ENCODE results near the gene PRDX4. TPM values are rescaled to one million over a fixed set of nuclear protein-coding genes. Genes with fewer than 3 reads are reported as not detected.
"Not testable (repeated sequence)": the region's sequence is repeated elsewhere in the genome, so short reads cannot be mapped to it uniquely, and the experiment has no call there.

The PRDX4 gene
- total RNA-seq = 53.8 TPM

GRCh38 chrX:23667239-23668177 lies at the start of gene PRDX4:
Gene PRDX4 (plus strand): TSS chrX:23667493. CDS start chrX:23667571, 78 bp downstream.
- ATAC-seq = peak; percentile 99
- peak; percentile 93 for DNase-seq (ENCODE audit: low spot score)
- intact Hi-C loops (cut with DNase I) = no loop called here

- intact Hi-C loops (cut with DNase I) = no loop called here
- DNase-seq (ENCODE audit: low spot score) (no peak), ATAC-seq (no peak)
Measured at GRCh38 chrX:23621621-23622265, 45.5 kb upstream of the PRDX4 start.

GRCh38 chrX:23623797-23624196 lies 43.5 kb upstream of the PRDX4 start:
- ATAC-seq = no peak
- intact Hi-C loops (cut with DNase I) = no loop called here
- no peak for DNase-seq (ENCODE audit: low spot score)

- DNase-seq (ENCODE audit: low spot score) (no peak), ATAC-seq (no peak)
- intact Hi-C loops (cut with DNase I) = no loop called here
Measured at GRCh38 chrX:23626651-23627050, 40.6 kb upstream of the PRDX4 start.

- intact Hi-C loops (cut with DNase I) = no loop called here
- ATAC-seq (no peak), DNase-seq (ENCODE audit: low spot score) (no peak)
Measured at GRCh38 chrX:23628131-23628530, 39.2 kb upstream of the PRDX4 start.

- ATAC-seq = no peak
- no peak for DNase-seq (ENCODE audit: low spot score)
- intact Hi-C loops (cut with DNase I) = no loop called here
Measured at GRCh38 chrX:23631136-23631535, 36.2 kb upstream of the PRDX4 start.

- ATAC-seq (no peak), DNase-seq (ENCODE audit: low spot score) (no peak)
- intact Hi-C loops (cut with DNase I) = no loop called here
Measured at GRCh38 chrX:23633834-23634580, 33.3 kb upstream of the PRDX4 start.

GRCh38 chrX:23637187-23637586 lies 30.1 kb upstream of the PRDX4 start:
- ATAC-seq (no peak), DNase-seq (ENCODE audit: low spot score) (no peak)
- intact Hi-C loops (cut with DNase I) = no loop called here

- DNase-seq (ENCODE audit: low spot score) (no peak), ATAC-seq (no peak)
- intact Hi-C loops (cut with DNase I) = no loop called here
Measured at GRCh38 chrX:23643020-23643419, 24.3 kb upstream of the PRDX4 start.

- ATAC-seq = no peak
- intact Hi-C loops (cut with DNase I) = no loop called here
- no peak for DNase-seq (ENCODE audit: low spot score)
Measured at GRCh38 chrX:23644744-23645143, 22.5 kb upstream of the PRDX4 start.

- DNase-seq (ENCODE audit: low spot score) = no peak
- no peak for ATAC-seq
- intact Hi-C loops (cut with DNase I) = no loop called here
Measured at GRCh38 chrX:23656091-23656490, 11.2 kb upstream of the PRDX4 start.

- no peak for DNase-seq (ENCODE audit: low spot score)
- intact Hi-C loops (cut with DNase I) = no loop called here
- no peak for ATAC-seq
Measured at GRCh38 chrX:23656684-23657083, 10.6 kb upstream of the PRDX4 start.

GRCh38 chrX:23659339-23659738 lies 8.0 kb upstream of the PRDX4 start:
- intact Hi-C loops (cut with DNase I) = no loop called here
- no peak for DNase-seq (ENCODE audit: low spot score)
- no peak for ATAC-seq

- intact Hi-C loops (cut with DNase I); ATAC-seq; DNase-seq (ENCODE audit: low spot score): not testable (repeated sequence)
Measured at GRCh38 chrX:23660083-23660765, 7.1 kb upstream of the PRDX4 start.

GRCh38 chrX:23660766-23661132 lies 6.5 kb upstream of the PRDX4 start:
- no peak for DNase-seq (ENCODE audit: low spot score)
- intact Hi-C loops (cut with DNase I) = no loop called here
- no peak for ATAC-seq

- ATAC-seq (no peak), DNase-seq (ENCODE audit: low spot score) (no peak)
- intact Hi-C loops (cut with DNase I) = no loop called here
Measured at GRCh38 chrX:23661671-23662070, 5.6 kb upstream of the PRDX4 start.

GRCh38 chrX:23662187-23662586 lies 5.1 kb upstream of the PRDX4 start:
- intact Hi-C loops (cut with DNase I) = no loop called here
- DNase-seq (ENCODE audit: low spot score) (no peak), ATAC-seq (no peak)

GRCh38 chrX:23662853-23663252 lies 4.4 kb upstream of the PRDX4 start:
- intact Hi-C loops (cut with DNase I) = no loop called here
- no peak for ATAC-seq
- no peak for DNase-seq (ENCODE audit: low spot score)

GRCh38 chrX:23664496-23664895 lies 2.8 kb upstream of the PRDX4 start:
- ATAC-seq = no peak
- intact Hi-C loops (cut with DNase I) = no loop called here
- no peak for DNase-seq (ENCODE audit: low spot score)
